ENCODE measurements around the gene TESPA1. TPM values are rescaled to one million over a fixed set of nuclear protein-coding genes. Genes with fewer than 3 reads are reported as not detected.

Gene TESPA1
- total RNA-seq, 4 donors from 2014 or later: 0.80 to 3.1 TPM; not detected in 2

GRCh38 chr12:54981796-54982195, 2.8 kb downstream of the TESPA1 start:
- 90% methylated on average over 2 of the region's 2 CpGs for WGBS

GRCh38 chr12:54980341-54980740, 4.2 kb downstream of the TESPA1 start:
- 80% methylated on average over 5 of the region's 5 CpGs for WGBS
- H3K4me1 ChIP-seq: no peaks in the 10 kb centered on the region
- no peaks in the 10 kb centered on the region for H3K27me3 ChIP-seq
- no peak overlapping the region for H3K4me3 ChIP-seq
- no peak overlapping the region for H3K27ac ChIP-seq
- DNase-seq (ENCODE audit: low spot score in 2 of 2): no peak
- TF ChIP-seq POLR2AphosphoS5 (IDR thresholded peaks at IDR 0.05): no peak
- TF ChIP-seq EP300 (IDR thresholded peaks at IDR 0.05): no peak
- TF ChIP-seq, protein P1, sequence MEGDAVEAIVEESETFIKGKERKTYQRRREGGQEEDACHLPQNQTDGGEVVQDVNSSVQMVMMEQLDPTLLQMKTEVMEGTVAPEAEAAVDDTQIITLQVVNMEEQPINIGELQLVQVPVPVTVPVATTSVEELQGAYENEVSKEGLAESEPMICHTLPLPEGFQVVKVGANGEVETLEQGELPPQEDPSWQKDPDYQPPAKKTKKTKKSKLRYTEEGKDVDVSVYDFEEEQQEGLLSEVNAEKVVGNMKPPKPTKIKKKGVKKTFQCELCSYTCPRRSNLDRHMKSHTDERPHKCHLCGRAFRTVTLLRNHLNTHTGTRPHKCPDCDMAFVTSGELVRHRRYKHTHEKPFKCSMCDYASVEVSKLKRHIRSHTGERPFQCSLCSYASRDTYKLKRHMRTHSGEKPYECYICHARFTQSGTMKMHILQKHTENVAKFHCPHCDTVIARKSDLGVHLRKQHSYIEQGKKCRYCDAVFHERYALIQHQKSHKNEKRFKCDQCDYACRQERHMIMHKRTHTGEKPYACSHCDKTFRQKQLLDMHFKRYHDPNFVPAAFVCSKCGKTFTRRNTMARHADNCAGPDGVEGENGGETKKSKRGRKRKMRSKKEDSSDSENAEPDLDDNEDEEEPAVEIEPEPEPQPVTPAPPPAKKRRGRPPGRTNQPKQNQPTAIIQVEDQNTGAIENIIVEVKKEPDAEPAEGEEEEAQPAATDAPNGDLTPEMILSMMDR (IDR thresholded peaks at IDR 0.05): no peak
- no peak for TF ChIP-seq POLR2A (IDR thresholded peaks at IDR 0.05)
- H3K36me3 ChIP-seq: no peaks in the 10 kb centered on the region
- H3K9me3 ChIP-seq: no peaks in the 10 kb centered on the region

More at GRCh38 chr12:54981796-54982195, 2.8 kb downstream of the TESPA1 start:
- Histone ChIP-seq H3K4me3 (no peak overlapping the region), H3K9me3 (no peaks in the 10 kb centered on the region), H3K4me1 (no peaks in the 10 kb centered on the region), H3K27ac (no peak overlapping the region), H3K27me3 (no peaks in the 10 kb centered on the region), H3K36me3 (no peaks in the 10 kb centered on the region)
- no peak for DNase-seq (ENCODE audit: low spot score in 2 of 2)
- TF ChIP-seq POLR2AphosphoS5 (IDR thresholded peaks at IDR 0.05) (no peak), POLR2A (IDR thresholded peaks at IDR 0.05) (no peak), EP300 (IDR thresholded peaks at IDR 0.05) (no peak)
- TF ChIP-seq, protein P1 (IDR thresholded peaks at IDR 0.05): no peak

GRCh38 chr12:54977857-54978256, 6.7 kb downstream of the TESPA1 start:
- Histone ChIP-seq H3K27me3 (no peaks in the 10 kb centered on the region), H3K4me3 (no peak overlapping the region), H3K27ac (no peak overlapping the region), H3K4me1 (no peaks in the 10 kb centered on the region), H3K36me3 (no peaks in the 10 kb centered on the region), H3K9me3 (no peaks in the 10 kb centered on the region)
- no peak for TF ChIP-seq POLR2AphosphoS5 (IDR thresholded peaks at IDR 0.05)
- no peak for TF ChIP-seq EP300 (IDR thresholded peaks at IDR 0.05)
- TF ChIP-seq, protein P1 (IDR thresholded peaks at IDR 0.05): no peak
- TF ChIP-seq POLR2A (IDR thresholded peaks at IDR 0.05): no peak
- 74% methylated on average over 5 of the region's 5 CpGs for whole genome bisulfite sequencing
- DNase-seq (ENCODE audit: low spot score in 2 of 2): no peak

- WGBS: 29% methylated on average over 3 of the region's 3 CpGs
- TF ChIP-seq EP300 (IDR thresholded peaks at IDR 0.05) (no peak), POLR2A (IDR thresholded peaks at IDR 0.05) (no peak), POLR2AphosphoS5 (IDR thresholded peaks at IDR 0.05) (no peak)
- TF ChIP-seq, protein P1 (IDR thresholded peaks at IDR 0.05): no peak
Observed at GRCh38 chr12:54977155-54977554, 7.4 kb downstream of the TESPA1 start.

GRCh38 chr12:54975875-54976274, 8.7 kb downstream of the TESPA1 start:
- H3K36me3 ChIP-seq: no peaks in the 10 kb centered on the region
- 49% methylated on average over 6 of the region's 6 CpGs for WGBS
- no peaks in the 10 kb centered on the region for H3K9me3 ChIP-seq
- no peaks in the 10 kb centered on the region for H3K27me3 ChIP-seq
- no peak for DNase-seq (ENCODE audit: low spot score in 2 of 2)
- H3K4me3 ChIP-seq: no peak overlapping the region
- no peak for TF ChIP-seq POLR2AphosphoS5 (IDR thresholded peaks at IDR 0.05)
- TF ChIP-seq POLR2A (IDR thresholded peaks at IDR 0.05): no peak
- TF ChIP-seq, protein P1 (IDR thresholded peaks at IDR 0.05): no peak
- no peak for TF ChIP-seq EP300 (IDR thresholded peaks at IDR 0.05)
- no peaks in the 10 kb centered on the region for H3K4me1 ChIP-seq
- H3K27ac ChIP-seq: no peak overlapping the region

More at GRCh38 chr12:54977155-54977554, 7.4 kb downstream of the TESPA1 start:
- Histone ChIP-seq H3K27me3 (no peaks in the 10 kb centered on the region), H3K36me3 (no peaks in the 10 kb centered on the region), H3K4me3 (no peak overlapping the region), H3K9me3 (no peaks in the 10 kb centered on the region), H3K27ac (no peak overlapping the region), H3K4me1 (no peaks in the 10 kb centered on the region)
- DNase-seq (ENCODE audit: low spot score in 2 of 2): no peak

Data from suprapubic skin (tissue), 4 donors.